ENCODE measurements around the gene NATD1.

Gene NATD1

DNA sequence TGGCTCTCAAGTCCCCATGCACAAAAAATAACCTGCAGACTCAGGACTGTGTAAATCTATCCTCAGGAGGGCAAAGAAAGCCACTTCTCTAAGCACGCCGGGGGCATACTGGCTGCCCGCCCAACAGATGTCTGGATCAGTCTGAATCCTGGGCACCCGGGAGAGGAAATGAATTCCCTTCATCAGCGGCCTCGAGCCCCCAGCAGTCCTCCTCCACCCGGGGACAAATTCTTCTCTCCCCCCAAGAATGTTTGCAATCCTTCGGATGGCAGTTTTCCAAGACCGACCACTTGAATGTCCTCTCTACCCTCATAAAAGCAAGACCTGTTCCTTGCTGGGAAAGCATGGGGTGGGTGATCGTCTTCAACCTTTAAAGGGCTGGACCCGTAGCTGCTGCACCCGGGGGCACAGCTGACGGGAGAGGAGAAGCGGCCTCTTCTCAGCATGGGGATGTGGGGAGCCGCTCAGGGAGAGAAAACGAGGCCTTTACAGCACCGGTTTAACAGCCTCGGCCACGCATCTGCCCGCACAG lies 21.9 kb upstream of the NATD1 start:
- no peak for DNase-seq

DNA sequence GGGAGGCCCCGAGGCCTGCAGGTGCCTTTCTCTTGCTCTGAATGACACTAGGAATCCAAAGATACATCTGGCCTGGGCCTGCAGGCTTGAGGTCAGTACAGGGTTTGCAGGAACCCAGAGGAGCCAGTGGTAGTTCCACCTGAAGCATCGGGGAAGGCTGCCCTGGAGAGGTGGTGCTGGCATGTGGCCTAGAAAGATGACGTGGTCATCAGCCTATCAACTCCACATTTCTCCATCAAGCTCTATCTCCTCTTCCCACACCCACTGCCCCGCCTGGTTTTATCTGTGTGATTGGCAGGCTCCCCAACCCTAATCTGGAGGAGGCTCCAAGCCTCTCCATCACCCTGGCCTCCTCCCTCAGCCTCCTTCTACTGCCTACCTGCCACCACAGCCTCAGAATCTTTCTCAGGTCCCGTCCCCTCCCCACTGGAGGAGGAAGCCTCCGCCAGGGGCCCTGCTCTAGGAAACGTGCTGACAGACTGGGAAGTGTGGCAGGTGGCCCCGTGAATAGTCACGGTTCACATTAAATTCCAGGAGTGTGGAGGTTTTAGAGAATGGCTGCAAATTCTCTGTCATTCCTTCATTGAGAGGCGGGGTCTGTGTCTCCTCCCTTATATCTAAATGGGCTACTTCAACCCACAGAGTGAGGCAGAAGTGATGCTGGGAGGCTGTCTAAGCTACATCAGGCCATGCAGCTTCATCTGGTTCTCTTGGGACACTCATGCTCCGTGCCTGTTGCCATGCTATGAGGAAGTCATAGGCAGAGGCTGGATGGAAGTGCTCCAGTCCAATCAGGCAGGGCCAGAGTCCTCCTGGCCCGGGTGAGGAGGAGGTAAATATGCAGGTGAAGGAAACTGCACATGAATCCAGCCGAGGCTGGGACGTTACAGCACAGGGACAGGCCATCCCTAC lies 19.9 kb upstream of the NATD1 start:
- DNase-seq: no peak

DNA sequence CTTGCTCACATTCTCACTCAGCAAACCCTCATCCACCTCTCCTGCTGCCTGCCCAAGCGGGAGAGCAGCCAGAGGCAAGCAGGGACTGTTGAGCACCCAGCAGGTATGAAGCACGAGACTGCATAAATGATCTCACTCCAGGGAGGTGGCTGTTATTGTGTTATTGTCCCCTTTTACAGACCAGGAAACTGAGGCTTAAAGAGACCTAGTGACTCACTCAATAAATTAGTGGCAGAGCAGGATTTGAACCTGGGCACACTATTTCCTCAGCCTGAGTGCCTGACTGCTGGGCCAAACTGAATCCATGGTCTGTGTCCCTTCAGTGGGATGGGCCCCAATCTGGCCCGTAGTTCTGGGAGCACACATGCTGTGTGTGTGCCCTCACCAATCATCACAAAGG lies 19.0 kb upstream of the NATD1 start:
- DNase-seq: no peak

DNA sequence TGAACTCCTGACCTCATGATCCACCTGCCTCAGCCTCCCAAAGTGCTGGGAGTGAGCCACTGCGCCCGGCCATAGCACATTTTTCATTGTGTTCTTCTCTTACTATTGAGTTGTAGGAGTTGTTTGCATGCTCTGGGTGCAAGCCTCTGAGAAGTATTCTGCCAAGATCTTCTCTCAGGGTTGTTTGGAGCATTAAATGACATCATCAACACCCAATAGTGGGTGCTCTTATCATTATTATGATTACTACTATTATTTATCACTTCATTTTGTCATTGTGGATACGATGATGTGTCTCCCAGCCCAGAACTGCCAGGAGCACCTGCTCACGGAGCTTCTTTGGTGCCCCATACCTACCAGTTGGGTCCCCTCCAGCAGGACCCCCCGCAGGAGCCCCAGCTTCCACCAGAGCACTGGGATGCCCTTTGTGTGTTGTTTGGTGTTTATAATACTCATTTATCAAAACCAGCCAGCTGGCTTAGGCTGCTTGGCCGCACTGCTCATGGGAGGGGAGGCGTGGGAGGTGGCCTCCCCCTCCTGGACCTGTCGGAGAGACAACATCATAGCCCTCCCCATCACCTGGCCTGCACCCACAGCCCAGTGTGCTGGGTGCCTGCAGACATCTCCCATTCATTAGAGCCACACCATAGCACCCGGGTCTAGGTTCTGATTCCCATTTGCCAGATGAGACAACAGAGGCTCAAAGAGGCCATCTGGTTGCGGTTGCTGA lies 18.4 kb upstream of the NATD1 start:
- no peak for DNase-seq

DNA sequence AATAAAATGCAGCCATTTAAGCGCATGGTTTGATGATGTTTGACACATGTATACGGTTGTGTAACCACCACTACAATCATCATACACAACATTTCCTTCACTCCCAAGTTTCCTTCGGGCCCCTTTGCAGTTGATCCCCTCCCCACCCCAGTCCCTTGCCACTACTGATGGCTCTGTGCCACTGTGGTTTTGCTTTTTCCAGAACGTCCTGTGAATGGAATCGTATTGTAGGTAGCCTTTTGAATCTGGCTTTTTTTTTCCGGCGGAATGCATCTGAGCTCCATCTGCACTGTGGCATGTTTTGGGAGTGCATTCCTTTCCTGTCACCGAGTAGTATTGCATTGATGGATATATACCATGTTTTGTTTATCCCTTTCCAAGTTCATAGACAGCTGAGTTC lies 16.2 kb upstream of the NATD1 start:
- DNase-seq: no peak

DNA sequence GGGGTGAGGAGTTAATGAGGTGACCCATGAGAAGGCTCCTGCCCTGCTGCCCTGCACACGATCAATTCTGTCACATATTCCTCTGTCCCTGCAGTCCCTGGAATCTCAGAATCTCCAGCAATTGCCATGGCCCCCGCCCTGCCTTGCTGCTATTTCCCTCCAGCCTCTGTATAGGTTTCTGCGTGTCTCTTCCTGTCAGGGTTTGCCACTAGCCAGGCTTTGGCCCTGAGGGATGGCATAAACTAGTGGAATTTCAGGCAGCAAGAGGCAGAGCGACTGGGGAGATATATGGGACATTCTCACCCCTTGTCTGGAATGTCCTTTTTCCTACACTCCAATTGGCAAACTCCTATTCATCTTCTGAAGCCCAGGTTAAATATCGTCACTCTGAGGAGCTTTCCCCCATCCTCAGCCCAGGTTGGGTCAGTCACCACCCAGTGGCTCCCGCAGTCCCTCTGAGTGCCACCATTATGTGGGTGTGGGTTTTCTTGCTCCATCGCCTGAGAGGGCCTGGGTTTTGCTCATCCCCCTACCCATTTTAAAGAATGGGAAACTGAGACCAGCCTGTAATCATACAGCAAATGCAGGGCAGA lies 15.5 kb upstream of the NATD1 start:
- no peak for DNase-seq

DNA sequence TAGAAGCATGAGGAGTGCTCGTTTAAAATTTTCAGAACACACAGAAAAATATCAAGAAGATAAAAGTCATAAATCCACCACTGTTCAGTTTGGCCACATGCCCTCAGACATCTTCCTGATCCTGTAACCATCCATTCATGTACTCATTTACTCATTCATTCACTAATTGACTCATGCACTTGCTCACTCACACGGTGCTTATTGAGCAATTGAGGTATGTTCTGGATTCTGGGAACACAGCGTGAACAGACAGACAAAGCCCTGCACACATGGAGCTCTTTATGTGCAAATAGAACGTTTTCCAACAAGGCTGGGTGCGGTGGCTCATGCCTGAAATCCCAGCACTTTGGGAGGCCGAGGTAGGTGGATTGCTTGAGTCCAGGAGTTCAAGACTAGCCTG lies 10.2 kb upstream of the NATD1 start:
- no peak for DNase-seq

DNA sequence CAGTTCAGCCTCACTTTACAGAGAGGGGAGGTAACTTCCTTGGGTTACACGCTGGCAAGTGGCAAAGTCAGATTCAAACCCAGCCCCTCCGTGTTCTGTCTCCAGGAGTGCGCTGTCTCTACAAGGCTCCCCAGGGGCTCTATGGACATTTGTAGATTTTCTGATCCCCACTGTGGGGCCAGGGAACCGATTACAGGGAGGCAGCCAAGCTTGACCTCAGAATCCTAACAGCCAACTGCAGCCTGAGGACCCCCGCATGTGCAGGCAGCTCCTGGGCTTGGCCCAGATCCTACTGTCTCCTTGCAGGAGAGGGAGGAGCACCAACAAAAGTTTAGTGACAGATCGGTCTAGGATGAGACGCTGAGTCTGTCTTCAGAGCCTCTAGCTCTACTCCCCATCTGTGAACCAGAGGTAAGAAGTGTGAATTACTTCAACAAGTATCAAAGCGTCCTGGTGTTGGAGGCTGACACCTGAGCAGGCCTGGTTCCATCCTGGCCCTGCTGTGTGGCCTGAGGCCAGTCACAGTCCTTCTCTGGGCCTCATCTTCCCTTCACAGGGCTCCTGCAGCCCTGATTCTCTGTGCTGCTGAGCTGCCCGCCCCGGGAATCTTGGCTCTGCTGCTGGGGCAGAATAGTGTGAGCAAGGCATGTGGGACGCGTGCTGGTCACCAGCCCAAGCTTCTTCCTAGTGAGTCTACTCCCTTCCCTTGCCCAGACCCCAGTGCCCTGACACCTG lies 9.2 kb upstream of the NATD1 start:
- DNase-seq: no peak

DNA sequence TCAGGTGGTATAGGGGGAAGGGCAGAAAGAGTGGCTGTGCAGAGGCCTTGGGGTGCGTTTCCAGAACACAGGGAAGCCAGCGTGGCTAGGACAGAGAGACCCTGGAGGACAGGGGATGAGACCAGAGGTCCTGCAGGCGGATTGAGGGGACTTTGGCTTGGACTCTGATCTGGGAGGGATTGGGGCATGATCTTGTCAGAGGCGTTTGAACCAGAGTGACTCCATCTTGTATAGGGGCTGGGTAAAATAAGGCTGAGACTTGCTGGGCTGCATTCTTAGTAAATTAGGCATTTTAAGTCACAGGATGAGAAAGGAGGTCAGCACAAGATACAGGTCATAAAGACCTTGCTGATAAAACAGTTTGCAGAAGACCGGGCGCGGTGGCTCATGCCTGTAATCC lies 5.4 kb upstream of the NATD1 start:
- DNase-seq: no peak

DNA sequence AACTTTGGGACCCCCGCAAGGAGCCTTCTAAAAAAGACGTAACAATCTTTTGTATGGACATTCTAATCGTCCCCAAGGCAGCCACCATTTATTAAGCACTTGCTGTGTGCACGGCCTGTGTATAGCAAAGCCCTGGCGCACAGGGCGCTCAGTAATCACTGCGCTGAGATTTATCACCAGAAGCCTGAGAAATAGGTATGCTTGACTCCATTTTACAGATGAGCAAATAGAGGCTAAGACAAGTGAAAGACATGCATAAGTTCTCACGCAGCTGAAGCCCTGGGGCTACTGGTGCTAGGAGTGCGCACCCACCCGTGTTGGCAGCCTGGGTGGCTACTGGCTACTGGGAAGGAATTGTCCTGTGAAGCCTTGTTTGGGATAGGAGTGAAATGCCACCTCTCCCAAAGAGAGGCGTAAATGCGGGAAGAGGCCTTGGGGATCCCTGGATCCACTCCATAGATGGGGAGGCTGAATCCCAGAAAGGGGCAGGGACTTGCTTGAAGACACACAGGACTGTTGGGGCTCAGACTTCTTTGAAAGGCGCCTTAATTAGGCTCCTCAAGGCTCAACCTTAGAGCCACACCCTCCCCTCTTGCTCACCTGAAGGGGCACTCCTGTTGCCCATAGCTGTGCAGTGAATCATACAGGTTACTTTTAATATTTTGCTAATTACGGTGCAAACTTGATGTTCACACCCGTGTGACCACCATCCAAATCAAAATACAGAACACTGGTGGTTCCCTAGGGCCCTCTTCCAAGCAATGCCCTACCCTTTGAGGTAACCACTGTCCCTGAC lies 634 bp upstream of the NATD1 start:
- DNase-seq: no peak

DNA sequence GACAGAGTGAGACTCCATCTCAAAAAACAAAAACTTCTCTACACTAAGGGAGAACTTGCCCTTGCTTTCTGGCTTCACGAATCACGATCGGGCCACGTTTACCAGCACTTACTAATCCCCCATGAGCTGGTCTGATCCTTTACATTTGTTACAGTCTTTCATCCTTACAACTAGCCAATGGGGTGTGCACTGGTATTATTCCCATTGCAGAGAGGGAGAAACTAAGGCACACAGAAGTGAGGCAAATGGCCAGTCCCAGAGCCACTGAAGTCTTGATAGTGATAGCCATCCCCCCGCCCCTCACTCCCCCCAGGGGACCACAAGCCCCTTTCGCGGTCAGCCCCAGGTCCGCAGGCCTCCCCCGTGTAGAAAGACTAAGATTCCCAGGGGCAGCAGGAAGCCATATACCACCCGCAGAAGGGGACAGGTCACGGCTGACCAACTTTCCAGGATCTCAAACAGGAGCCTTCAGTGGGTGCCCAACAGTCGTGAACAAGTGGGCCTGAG lies 868 bp downstream of the NATD1 start:
- no peak for DNase-seq

DNA sequence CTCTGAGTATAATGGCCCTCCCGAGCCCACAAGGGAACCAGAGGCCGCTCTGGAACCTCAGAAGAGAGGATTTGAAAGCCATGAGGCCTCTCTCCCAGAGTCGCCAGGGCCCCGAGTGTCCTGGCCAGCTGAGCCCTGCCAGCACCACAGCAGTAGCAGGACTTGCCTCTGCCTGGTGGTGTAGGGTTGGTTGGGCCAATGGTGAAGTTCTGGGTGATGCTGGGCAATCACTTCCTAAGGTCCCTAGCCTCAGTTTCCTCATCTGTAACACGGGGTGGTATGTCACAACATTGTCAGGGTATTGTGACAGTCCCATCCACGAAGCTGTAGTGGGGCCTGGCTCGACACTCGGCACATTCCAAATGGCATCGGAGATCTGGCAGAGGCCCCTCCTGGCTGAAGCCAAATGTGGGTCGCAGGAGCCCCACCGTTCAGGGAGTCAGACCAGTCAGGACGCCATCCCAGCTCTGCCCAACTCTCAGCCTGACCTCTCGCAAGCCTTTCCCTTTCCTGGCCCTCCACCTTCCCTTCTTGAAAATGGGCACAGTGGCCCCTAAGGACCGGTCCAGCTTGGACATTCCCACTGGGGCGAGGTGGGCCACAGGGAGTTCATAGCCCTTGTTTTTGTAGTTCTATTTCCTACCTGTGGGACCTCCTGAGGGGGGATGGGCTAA lies 1.7 kb downstream of the NATD1 start:
- DNase-seq: no peak

DNA sequence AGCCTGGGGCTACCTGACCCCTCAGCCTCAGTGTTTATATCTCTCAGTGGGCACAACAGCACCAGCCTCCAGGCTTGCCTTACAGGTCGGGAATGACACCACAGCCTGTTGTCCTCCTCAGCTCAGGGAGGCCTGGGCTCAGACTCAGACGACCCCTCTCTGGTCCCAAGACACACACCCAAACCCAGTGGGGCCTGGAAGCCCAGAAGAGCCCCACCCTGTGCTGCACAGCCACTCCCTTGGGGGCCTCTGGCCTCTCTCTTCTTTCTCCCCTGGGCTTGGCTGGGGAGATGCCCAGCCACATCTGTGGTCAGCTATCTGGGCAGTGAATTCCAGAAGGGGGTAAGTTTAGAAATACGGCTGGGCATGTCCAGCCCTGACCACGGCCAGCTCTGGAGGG lies 2.4 kb downstream of the NATD1 start:
- DNase-seq: no peak

DNA sequence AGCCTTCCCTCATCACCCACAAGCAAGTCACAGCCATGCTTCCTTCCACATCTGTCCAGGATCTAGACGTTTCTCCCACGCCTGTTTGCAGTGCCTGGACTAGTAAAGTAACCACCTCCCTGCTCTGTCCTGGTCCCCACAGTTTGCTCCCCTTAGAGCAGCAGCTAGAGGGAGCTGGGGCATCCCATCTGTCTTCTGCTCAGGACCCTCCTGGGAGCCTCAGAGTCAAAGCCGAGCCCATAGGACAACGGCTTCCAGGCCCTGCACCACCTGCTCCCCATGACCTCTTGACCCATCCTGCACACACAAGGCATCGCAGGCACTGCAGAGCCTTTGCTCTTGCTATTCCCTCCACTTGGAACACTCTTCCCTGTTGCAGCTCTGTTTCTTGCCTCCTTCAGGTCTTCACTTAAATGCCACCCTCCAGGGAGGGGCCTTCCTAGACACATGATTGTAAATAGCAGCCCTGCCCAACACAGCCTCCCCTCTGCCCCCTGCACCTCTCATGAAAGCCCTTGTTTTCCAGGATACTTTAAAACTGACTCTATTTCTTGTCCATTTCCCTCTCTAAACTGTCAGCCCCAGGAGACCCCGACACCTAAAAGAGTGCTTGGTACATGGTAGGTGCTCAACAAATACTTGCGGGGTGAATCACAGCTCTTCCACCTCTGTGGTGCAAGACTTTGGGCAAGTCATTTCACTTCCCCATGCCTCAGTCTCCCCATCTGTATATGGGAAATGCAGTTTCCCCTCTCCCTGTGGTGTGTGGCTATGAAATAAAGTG lies 3.1 kb downstream of the NATD1 start:
- DNase-seq: no peak

DNA sequence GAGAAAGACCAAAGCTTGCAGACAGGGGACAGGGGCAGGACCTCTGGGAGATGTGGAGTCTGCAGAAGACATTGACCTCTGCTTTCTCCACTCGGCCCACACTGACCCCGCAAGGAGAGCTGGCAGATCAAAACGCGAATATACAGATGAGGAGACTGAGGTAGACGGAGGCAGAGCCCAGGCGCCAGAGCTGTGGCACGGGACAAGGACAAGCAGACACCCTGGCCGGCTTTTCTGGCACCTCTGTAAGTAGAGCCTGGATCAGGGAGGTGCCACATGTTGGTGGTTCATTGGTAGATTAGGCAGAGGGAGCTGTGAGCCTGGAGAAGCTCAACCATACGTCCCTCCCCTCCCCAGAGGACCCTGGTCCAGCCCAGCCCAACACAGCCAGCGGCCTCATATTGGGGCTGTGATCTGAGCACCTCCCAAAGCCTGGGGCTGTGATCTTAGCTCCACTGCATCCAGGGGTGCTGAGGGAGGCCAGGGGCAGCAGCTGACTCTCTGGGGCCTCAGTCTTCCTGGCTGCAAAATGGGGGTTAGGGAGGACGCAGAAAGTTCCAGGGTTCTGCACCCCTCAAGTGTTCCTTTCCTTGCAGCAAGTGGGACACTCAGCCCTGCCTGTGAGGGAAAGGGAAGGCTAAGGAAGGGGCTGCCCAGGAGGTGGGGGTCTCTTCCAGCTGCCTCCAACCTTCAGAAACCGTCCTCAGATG lies 4.0 kb downstream of the NATD1 start:
- no peak for DNase-seq

DNA sequence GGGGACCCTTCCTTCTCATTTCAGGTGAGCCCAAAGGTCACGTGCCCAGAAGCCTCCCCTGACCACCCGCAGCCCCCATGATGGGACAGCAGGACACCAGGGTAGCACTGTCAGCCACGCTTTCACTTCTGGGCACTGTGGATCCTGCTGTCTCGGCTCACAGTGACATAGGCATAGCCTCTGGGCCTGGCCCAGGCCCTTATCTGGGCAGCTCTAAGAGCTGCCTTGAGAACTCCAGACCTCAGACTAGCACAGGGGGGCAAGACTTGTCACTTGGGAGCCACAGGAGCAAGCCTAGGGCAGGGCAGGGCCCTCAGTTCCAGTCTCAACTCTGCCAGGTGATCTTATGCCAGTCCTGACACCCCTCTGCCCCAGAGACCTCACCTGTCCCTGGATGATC lies 4.7 kb downstream of the NATD1 start:
- DNase-seq: no peak

DNA sequence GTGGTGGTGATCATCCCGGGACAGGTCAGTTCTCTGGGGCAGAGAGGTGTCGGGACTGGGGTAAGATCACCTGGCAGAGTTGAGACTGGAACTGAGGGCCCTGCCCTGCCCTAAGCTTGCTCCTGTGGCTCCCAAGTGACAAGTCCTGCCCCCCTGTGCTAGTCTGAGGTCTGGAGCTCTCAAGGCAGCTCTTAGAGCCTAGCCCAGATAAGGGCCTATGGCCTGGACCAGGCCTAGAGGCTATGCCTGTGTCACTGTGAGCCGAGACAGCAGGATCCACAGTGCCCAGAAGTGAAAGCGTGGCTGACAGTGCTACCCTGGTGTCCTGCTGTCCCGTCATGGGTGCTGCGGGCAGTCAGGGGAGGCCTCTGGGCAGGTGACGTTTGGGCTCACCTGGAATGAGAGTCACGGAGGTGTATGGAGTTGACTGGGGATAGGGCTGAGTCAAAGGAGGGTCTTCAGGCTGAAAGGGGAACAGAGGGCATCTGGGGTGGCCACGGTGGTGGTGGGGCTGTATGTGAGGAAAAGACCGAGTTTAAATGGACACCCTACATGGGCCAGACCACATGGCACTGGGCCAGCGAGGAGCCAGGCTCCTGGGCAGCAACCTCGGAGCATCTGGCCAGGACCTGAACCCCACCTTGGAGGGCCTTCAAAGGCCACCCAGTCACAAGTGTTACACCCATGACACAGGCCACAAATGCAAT lies 5.5 kb downstream of the NATD1 start:
- DNase-seq: no peak

DNA sequence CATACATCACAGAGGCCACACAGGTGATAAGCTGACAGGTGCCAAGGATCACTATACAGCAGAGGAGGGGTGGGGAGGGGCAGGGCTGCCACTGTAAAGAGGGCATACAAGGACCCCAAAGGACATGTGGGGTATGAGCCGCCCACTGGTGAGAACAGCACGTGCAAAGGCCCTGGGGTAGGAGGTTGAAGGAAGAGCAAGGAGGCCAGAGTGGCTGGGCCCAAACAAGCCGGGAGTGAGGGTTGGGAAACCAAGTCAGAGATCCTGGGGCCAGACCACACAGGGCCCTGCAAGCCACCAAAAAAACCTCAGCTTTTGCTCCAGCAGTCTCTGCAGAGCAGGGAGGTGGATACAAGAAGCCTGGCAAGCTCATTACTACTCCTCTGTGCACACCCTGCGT lies 6.5 kb downstream of the NATD1 start:
- DNase-seq: no peak

DNA sequence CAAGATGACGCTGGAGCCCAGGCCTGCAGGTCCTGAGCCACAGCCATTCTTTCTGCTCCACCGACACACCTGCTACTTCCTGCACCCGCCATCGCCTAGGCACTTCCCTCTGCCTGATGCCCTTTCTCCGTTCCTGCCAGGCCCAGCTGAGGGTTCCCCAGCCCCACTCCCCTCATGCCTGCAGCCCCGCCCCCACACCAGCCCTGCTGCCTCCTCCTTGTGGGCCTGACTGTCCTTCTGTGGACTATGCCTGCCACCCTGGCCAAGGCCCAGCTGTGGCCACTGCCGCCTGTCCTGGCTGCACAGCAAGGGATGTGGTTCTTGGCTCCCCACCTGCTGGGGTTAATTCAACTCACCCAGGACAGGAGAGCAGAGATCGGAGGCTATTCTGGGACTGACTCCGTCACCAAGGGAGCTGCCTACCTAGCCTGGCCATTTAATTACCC lies 7.5 kb downstream of the NATD1 start:
- DNase-seq: no peak
